ENCODE results near the gene NAGPA.

GRCh38 chr16:5060073-5060641, 26.4 kb upstream of the NAGPA start:
- TF ChIP-seq CTCF (IDR thresholded peaks at IDR 0.05) (no peak), POLR2A (IDR thresholded peaks at IDR 0.05) (no peak)

Measured in esophagus squamous epithelium (tissue), 4 donors.